NCI-H187 treated with DMSO at 0.1 percent for 48 hours (cell line): ENCODE data around the gene SRP72.
"Not testable (repeated sequence)": the region's sequence is repeated elsewhere in the genome, so short reads cannot be mapped to it uniquely, and the experiment has no call there.

Source experiments
- DNase-seq: peaks from one replicate; lab custom pipeline; 2025; lab: John Stamatoyannopoulos, UW

Gene SRP72

GRCh38 chr4:56465599-56466295 lies 1.7 kb upstream of the SRP72 start:
- no peak for DNase-seq

- DNase-seq = not testable (repeated sequence)
These were observed 1.1 kb upstream of the SRP72 start for GRCh38 chr4:56466296-56466761.

GRCh38 chr4:56466910-56467283 lies 520 bp upstream of the SRP72 start:
- DNase-seq = no peak

- no peak for DNase-seq
These were observed 643 bp downstream of the SRP72 start for GRCh38 chr4:56468097-56468422.

- DNase-seq = no peak
These were observed 2.2 kb downstream of the SRP72 start for GRCh38 chr4:56469489-56470210.

- DNase-seq = no peak
These were observed 8.5 kb downstream of the SRP72 start for GRCh38 chr4:56475917-56476316.

- no peak for DNase-seq
These were observed 9.8 kb downstream of the SRP72 start for GRCh38 chr4:56477192-56477702.

GRCh38 chr4:56480691-56481090 lies 13.3 kb downstream of the SRP72 start:
- DNase-seq = no peak

- DNase-seq = no peak
These were observed 28.8 kb downstream of the SRP72 start for GRCh38 chr4:56496241-56496640.

GRCh38 chr4:56505269-56506130 lies 38.1 kb downstream of the SRP72 start, which contains the start of gene ARL9:
Gene ARL9, plus strand, starts transcription at chr4:56505791. Its CDS starts 72 bp downstream, at chr4:56505863.
- DNase-seq = peak; percentile 20

GRCh38 chr4:56511098-56511497 lies 43.7 kb downstream of the SRP72 start:
- no peak for DNase-seq

- no peak for DNase-seq
These were observed 44.7 kb downstream of the SRP72 start for GRCh38 chr4:56512166-56512565.

- no peak for DNase-seq
These were observed 46.1 kb downstream of the SRP72 start for GRCh38 chr4:56513517-56513916.

GRCh38 chr4:56530269-56531148 lies 63.1 kb downstream of the SRP72 start:
- DNase-seq = peak; percentile 24

- no peak for DNase-seq
These were observed 63.8 kb downstream of the SRP72 start for GRCh38 chr4:56531149-56531770.

GRCh38 chr4:56531823-56532222 lies 64.4 kb downstream of the SRP72 start:
- no peak for DNase-seq

- no peak for DNase-seq
These were observed 64.8 kb downstream of the SRP72 start for GRCh38 chr4:56532239-56532638.

GRCh38 chr4:56535915-56536314 lies 68.5 kb downstream of the SRP72 start:
- DNase-seq = no peak

- DNase-seq = no peak
These were observed 69.7 kb downstream of the SRP72 start for GRCh38 chr4:56537147-56537546.

- no peak for DNase-seq
These were observed 73.4 kb downstream of the SRP72 start for GRCh38 chr4:56540826-56541225.

- no peak for DNase-seq
These were observed 77.2 kb downstream of the SRP72 start for GRCh38 chr4:56544573-56545131.
